Osteocyte (in vitro differentiated cells): ENCODE measurements around the gene FAM89A. TPM values are rescaled to one million over a fixed set of nuclear protein-coding genes. Genes with fewer than 3 reads are reported as not detected.
"Not testable (repeated sequence)": the region's sequence is repeated elsewhere in the genome, so short reads cannot be mapped to it uniquely, and the experiment has no call there.

Source experiments
- DNase-seq: peaks from one replicate; pipeline ENCODE4 v3.0.0; 2021; ENCODE audit warnings: mixed read lengths; ENCODE audit not compliant: unreplicated experiment; ENCODE audit errors: extremely low spot score
- H3K27ac Mint-ChIP-seq: one replicate; pipeline ENCODE4 v1.8.0; 2021; ENCODE audit warnings: mild to moderate bottlenecking, mixed read lengths; ENCODE audit not compliant: unreplicated experiment
- H3K27me3 Mint-ChIP-seq: one replicate; pipeline ENCODE4 v1.8.0; 2021; ENCODE audit warnings: mixed read lengths; ENCODE audit not compliant: unreplicated experiment
- H3K36me3 Mint-ChIP-seq: one replicate; pipeline ENCODE4 v1.8.0; 2021; ENCODE audit warnings: mixed read lengths; ENCODE audit not compliant: unreplicated experiment
- H3K4me1 Mint-ChIP-seq: one replicate; pipeline ENCODE4 v1.8.0; 2021; ENCODE audit warnings: mixed read lengths; ENCODE audit not compliant: unreplicated experiment
- H3K4me3 Mint-ChIP-seq: one replicate; pipeline ENCODE4 v1.8.0; 2021; ENCODE audit warnings: mild to moderate bottlenecking, moderate library complexity, mixed read lengths; ENCODE audit not compliant: unreplicated experiment
- H3K9me3 Mint-ChIP-seq: one replicate; pipeline ENCODE4 v1.8.0; 2021; ENCODE audit warnings: mixed read lengths; ENCODE audit not compliant: unreplicated experiment
- CTCF ChIP-seq: fragments of 200-600 bp; sonication (generic); IDR thresholded peaks from 2 replicates; pipeline ENCODE4 v1.5.0; 2021; ENCODE audit warnings: antibody characterized with exemption, mild to moderate bottlenecking, moderate library complexity
- total RNA-seq: library from RNA; stranded (reverse); gene quantifications from 2 replicates; pipeline ENCODE4 v1.2.1, GENCODE V29; 2021

Gene FAM89A
- total RNA-seq, 1 donor from 2014 or later: 14.8 TPM

DNA sequence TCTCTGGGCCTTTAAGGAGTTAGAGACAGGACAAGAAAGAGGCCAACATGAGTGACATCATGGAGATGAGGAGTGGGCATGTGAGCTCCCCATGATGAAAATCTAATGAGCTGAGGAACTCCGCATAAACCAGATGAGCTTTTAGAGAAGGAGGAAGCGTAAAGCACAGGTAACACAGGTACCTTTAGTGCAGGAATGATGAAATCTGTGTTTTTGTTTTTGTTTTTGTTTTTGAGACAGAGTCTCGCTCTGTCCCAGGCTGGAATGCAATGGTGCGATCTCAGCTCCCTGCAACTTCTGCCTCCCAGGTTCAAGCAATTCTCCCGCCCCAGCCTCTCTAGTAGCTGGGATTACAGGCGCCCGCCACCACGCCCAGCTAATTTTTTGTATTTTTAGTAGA, 12.7 kb upstream of the FAM89A start:
- Mint-ChIP-seq H3K4me3 (no peak overlapping the region), H3K9me3 (no peaks in the 10 kb centered on the region), H3K27ac (no peak overlapping the region), H3K27me3 (peaks cover 14% of the 10 kb centered on the region), H3K4me1 (no peaks in the 10 kb centered on the region), H3K36me3 (no peaks in the 10 kb centered on the region)
- no peak for TF ChIP-seq CTCF
- DNase-seq: no peak

GRCh38 chr1:231050932-231051331, 10.9 kb upstream of the FAM89A start:
- not testable (repeated sequence) for H3K4me1 Mint-ChIP-seq, H3K9me3 Mint-ChIP-seq, H3K4me3 Mint-ChIP-seq, H3K27ac Mint-ChIP-seq, DNase-seq, H3K36me3 Mint-ChIP-seq
- H3K27me3 Mint-ChIP-seq: peaks cover 30% of the 10 kb centered on the region

DNA sequence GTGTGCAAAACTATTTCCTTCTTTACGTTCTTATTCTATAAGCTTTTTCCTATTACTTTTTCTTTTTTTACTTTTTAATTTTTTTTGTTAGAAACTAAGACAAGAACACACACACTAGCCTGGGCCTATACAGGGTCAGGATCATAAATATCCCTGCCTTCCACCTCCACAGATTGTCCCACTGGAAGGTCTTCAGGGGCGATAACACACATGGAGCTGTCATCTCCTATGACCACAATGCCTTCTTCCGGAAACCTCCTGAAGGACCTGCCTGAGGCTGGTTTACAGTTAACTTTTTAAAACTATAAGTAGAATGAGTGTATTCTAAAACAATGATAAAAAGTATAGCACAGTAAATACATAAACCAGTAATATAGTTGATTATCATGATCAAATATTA, 10.3 kb upstream of the FAM89A start:
- Mint-ChIP-seq H3K27ac (no peak overlapping the region), H3K9me3 (no peaks in the 10 kb centered on the region), H3K27me3 (peaks cover 34% of the 10 kb centered on the region), H3K4me1 (no peaks in the 10 kb centered on the region), H3K36me3 (no peaks in the 10 kb centered on the region), H3K4me3 (no peak overlapping the region)
- no peak for DNase-seq
- no peak for TF ChIP-seq CTCF

DNA sequence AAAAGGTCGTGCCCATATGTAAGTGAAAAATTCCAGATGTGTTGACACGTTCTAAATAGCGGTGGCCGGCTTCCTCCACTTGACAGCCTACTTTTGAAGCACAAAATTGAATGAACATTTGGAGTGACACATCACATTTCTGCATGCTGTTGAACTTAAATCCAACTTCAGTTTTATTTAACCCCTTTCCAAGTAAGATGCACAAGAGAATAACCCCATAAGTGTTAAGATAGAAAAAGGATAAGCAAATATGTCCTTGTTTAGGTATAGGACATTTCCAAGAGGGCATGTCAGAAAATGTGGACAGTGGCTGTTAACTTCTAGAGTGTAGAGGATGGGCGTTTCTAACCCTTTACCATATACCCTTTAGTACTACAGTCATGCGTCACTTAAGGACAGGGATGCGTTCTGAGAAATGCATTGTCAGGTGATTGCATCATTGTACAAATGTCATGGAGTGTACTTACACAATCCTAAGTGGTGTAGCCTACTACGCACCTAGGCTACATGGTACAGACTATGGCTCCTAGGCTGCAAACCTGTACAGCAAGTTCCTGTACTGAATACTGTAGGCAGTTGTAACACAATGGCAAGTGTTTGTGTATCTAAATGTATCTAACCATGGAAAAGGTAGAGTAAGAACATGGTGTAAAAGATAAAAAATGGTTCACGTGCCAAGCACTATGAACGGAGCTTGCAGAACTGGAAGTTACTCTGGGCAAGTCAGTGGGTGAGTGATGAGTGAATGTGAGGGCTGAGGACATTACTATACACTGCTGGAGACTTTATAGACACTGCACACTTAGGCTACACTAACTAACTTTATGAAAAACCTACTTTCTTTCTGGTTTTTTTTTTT, 9.3 kb upstream of the FAM89A start:
- no peak overlapping the region for H3K4me3 Mint-ChIP-seq
- TF ChIP-seq CTCF: no peak
- no peaks in the 10 kb centered on the region for H3K4me1 Mint-ChIP-seq
- DNase-seq: no peak
- H3K36me3 Mint-ChIP-seq: peaks cover 2% of the 10 kb centered on the region
- H3K27me3 Mint-ChIP-seq: peaks cover 41% of the 10 kb centered on the region
- no peak overlapping the region for H3K27ac Mint-ChIP-seq
- peaks cover 3% of the 10 kb centered on the region for H3K9me3 Mint-ChIP-seq

DNA sequence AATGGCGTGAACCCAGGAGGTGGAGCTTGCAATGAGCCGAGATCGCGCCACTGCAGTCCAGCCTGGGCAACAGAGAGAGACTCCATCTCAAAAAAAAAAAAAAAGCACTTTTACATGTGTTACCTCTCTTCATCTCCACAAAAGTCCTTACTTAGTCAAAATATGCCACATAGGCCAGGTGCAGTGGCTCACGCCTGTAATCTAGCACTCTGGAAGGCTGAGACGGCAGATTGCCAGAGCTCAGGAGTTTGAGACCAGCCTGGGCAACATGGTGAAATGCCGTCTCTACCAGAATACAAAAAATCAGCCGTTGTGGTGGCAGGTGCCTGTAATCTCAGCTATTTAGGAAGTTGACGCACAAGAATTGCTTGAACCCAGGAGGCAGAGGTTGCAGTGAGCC, 8.4 kb upstream of the FAM89A start:
- not testable (repeated sequence) for H3K9me3 Mint-ChIP-seq, DNase-seq, H3K4me3 Mint-ChIP-seq, H3K4me1 Mint-ChIP-seq, H3K36me3 Mint-ChIP-seq, H3K27ac Mint-ChIP-seq
- H3K27me3 Mint-ChIP-seq: peaks cover 40% of the 10 kb centered on the region

- H3K36me3 Mint-ChIP-seq, H3K4me3 Mint-ChIP-seq, DNase-seq, H3K4me1 Mint-ChIP-seq, H3K27ac Mint-ChIP-seq, H3K9me3 Mint-ChIP-seq: not testable (repeated sequence)
- H3K27me3 Mint-ChIP-seq: peaks cover 34% of the 10 kb centered on the region
These were observed 7.5 kb upstream of the FAM89A start for GRCh38 chr1:231047529-231047928.
